Stimulated activated memory B cell treated with anti-CD40 and anti-IgM and Interleukin-4, amounts not matched to agents 10 μg/mL and 1 μg/mL and 100 μg/mL, for 72 hours (primary cell): ENCODE data around the gene AK9.
"Not testable (repeated sequence)": the region's sequence is repeated elsewhere in the genome, so short reads cannot be mapped to it uniquely, and the experiment has no call there.

ENCODE experiments used
- ATAC-seq: fragments of 150-1000 bp; cut with Tn5 transposase; 2 replicates; pipeline ENCODE4 v1.10.0; 2021
- H3K27ac Mint-ChIP-seq: one replicate; pipeline ENCODE4 v1.8.0; 2022; ENCODE audit warnings: mild to moderate bottlenecking, mixed read lengths
- H3K27me3 Mint-ChIP-seq: one replicate; pipeline ENCODE4 v1.8.0; 2022; ENCODE audit warnings: mixed read lengths
- H3K36me3 Mint-ChIP-seq: one replicate; pipeline ENCODE4 v1.8.0; 2022; ENCODE audit warnings: mixed read lengths
- H3K4me1 Mint-ChIP-seq: one replicate; pipeline ENCODE4 v1.8.0; 2022; ENCODE audit warnings: mixed read lengths
- H3K4me3 Mint-ChIP-seq: one replicate; pipeline ENCODE4 v1.8.0; 2022; ENCODE audit warnings: mild to moderate bottlenecking, moderate library complexity, mixed read lengths
- H3K9me3 Mint-ChIP-seq: one replicate; pipeline ENCODE4 v1.8.0; 2022; ENCODE audit warnings: mixed read lengths

AK9 gene

DNA sequence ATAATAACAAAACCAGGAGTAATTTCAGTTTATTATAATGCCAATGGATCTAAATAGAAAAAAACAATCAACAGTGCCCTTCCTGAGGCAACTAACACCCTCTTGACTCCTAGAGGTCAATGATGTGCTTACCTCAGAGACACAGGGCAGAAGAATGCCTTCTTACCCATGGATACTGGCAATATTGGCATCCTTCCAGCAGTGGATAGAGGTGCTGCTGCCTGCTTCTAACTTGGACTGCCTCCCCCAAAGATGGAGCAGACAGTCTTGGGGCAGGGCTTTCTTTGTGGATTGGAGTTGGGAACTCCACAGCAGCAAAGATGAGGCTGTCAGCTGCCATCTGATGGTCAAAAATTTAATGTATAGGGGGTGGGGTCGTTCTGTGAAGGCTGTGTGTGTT lies 78.7 kb downstream of the AK9 start:
- Mint-ChIP-seq H3K4me1 (no peaks in the 10 kb centered on the region), H3K27me3 (no peaks in the 10 kb centered on the region), H3K36me3 (peaks cover 42% of the 10 kb centered on the region), H3K9me3 (peaks cover 3% of the 10 kb centered on the region), H3K27ac (no peak overlapping the region), H3K4me3 (no peak overlapping the region)
- ATAC-seq: no peak

DNA sequence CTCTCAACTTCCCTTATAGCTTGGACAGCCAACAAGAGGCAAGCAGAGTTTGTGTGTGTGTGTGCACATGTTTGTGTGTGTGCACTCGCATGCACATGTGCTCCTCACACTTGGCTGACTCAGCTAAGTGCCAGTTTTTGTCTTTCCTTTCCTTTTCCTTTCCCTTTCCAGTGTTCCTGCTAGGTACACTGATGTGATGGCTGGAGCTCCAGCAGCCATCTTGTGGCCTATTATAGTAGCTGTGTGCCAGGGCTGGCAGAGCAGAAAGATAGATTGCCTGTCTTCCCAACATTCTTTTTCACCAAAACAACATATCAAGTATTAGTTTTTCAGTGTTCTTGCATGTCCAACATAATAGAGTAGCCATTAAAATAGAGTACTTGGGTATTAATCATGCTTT lies 79.5 kb downstream of the AK9 start:
- no peak overlapping the region for H3K4me3 Mint-ChIP-seq
- H3K9me3 Mint-ChIP-seq: peaks cover 3% of the 10 kb centered on the region
- H3K36me3 Mint-ChIP-seq: peaks cover 42% of the 10 kb centered on the region
- ATAC-seq: no peak
- no peaks in the 10 kb centered on the region for H3K27me3 Mint-ChIP-seq
- no peaks in the 10 kb centered on the region for H3K4me1 Mint-ChIP-seq
- H3K27ac Mint-ChIP-seq: no peak overlapping the region

DNA sequence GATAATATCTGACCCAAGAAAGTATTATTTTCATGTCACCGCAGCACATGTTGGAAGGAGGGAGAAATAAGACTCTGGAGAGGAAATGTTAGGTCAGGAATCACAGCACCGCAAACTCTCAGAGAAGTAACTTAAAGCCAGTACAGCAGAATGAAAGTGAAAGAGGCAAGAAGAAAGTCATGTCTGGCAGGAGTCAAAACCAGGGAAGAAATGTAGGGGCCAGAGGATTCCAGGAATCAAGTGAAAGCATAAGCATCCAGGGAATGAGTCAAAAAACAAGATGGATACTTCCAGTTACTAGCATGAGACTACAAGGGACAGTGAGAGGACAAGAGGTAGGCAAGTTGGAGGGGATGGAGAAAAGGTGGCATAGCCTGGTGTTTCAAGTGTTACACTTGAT lies 80.4 kb downstream of the AK9 start:
- Mint-ChIP-seq H3K4me1 (no peaks in the 10 kb centered on the region), H3K27ac (no peak overlapping the region), H3K9me3 (peaks cover 3% of the 10 kb centered on the region), H3K36me3 (peaks cover 51% of the 10 kb centered on the region), H3K4me3 (no peak overlapping the region), H3K27me3 (no peaks in the 10 kb centered on the region)
- ATAC-seq: no peak

DNA sequence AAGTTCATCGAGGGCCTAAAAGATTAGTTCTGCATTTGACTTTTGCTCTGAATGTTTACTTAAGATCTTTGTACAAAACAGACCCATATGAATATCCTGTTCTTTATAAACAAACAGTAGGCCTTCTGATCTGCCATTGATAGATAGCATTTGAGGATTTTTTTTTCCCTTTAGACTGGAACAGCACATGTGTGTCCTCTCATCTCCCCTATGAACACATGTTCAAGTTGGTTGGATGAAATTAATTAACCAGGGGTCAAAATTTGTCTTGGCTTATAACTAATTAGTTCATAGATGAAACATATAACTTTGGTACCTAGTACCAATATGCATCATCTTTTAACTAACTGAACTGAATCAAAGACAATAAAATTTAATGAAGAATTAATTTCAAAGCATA lies 81.3 kb downstream of the AK9 start:
- H3K36me3 Mint-ChIP-seq: peaks cover 56% of the 10 kb centered on the region
- no peak overlapping the region for H3K4me3 Mint-ChIP-seq

DNA sequence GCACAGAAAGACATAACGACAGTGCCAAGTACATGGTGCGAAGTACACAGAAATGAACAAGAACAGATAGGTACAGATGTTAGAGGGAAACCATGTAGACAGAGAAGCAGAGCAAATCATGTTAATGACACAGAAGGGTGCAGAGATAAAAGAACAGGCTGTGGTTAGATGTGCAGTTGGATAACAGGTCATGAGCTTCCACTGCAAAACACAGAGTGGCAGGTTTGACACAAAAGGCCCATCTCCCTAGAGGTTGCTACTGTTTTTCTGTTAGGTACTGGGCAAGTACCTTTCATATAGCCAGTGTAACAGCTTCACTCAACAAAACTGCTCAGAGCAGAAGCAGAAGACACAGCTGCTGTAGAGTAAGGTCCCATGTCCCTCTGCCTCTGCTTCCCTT lies 84.6 kb downstream of the AK9 start:
- ATAC-seq: no peak

More for the DNA sequence above, 81.3 kb downstream of the AK9 start:
- H3K27ac Mint-ChIP-seq: no peak overlapping the region
- no peaks in the 10 kb centered on the region for H3K4me1 Mint-ChIP-seq
- H3K27me3 Mint-ChIP-seq: no peaks in the 10 kb centered on the region
- peaks cover 3% of the 10 kb centered on the region for H3K9me3 Mint-ChIP-seq
- ATAC-seq: no peak

DNA sequence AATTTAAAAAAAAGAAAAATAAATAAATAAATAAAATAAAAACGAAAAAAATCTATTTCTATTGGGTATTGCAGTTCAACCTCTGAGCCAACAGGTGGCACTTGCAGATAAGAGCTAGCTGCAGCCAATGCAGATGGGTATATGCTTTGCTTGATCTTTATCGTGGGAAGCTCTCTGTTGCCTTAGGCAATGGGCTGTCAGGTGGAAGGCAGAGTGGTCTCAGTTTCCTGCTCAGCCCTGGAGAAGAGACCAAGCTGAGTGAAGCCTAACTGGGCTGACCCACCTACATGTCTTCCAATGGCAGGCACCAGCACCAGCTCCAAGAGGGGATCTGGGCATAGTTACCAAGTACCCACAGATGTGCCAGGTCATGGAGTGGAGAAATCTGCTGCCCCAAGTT lies 95.0 kb downstream of the AK9 start:
- Mint-ChIP-seq H3K9me3 (peaks cover 15% of the 10 kb centered on the region), H3K4me3 (no peak overlapping the region), H3K27ac (no peak overlapping the region), H3K36me3 (peaks cover 26% of the 10 kb centered on the region), H3K4me1 (no peaks in the 10 kb centered on the region), H3K27me3 (no peaks in the 10 kb centered on the region)
- ATAC-seq: no peak

More for the DNA sequence above, 84.6 kb downstream of the AK9 start:
- Mint-ChIP-seq H3K9me3 (peaks cover 7% of the 10 kb centered on the region), H3K4me3 (no peak overlapping the region), H3K4me1 (no peaks in the 10 kb centered on the region), H3K27me3 (no peaks in the 10 kb centered on the region), H3K36me3 (peaks cover 50% of the 10 kb centered on the region), H3K27ac (no peak overlapping the region)

DNA sequence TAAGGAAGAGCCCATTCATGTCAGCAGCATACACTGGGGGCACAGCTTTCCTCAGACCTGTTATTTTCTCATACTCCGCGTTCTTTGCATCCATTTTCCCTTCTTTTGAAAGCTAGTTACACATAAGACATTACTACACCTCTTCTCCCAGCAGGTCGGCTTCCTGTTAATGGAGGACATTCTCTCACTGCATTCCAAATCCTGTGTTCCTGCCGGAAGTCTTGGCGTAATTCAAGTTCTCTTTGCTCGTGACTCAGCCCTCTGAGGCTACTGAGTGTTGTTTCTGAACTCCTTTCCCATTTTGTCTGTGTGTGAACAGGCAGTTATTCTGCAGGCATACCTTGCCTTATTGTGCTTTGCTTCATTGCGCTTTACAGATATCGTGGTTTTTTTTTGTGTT lies 110.5 kb downstream of the AK9 start:
- no peak for ATAC-seq
- H3K4me1 Mint-ChIP-seq: no peaks in the 10 kb centered on the region
- no peaks in the 10 kb centered on the region for H3K27me3 Mint-ChIP-seq
- H3K27ac Mint-ChIP-seq: no peak overlapping the region
- no peaks in the 10 kb centered on the region for H3K9me3 Mint-ChIP-seq
- no peak overlapping the region for H3K4me3 Mint-ChIP-seq
- peaks cover 40% of the 10 kb centered on the region for H3K36me3 Mint-ChIP-seq

DNA sequence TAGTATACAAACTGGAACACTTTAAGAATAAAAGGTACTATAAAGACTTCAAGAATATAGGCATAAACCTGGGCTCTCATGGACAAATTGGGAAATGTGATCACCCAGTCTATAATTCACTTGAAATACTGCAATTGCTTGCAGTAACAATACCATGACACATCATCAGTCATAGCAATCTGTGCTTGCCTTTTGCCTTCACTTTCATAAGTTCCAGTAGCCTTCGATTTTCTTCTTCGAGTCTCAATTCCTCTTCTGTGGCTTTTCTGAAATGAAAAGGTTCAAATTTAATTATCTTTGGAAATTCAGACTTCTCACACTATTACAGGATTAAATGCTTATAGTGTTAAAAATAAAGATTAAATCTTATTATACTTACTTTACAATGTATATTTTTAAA lies 111.6 kb downstream of the AK9 start:
- H3K9me3 Mint-ChIP-seq: no peaks in the 10 kb centered on the region
- no peaks in the 10 kb centered on the region for H3K4me1 Mint-ChIP-seq
- ATAC-seq: peak; percentile 57
- H3K4me3 Mint-ChIP-seq: no peak overlapping the region
- H3K27ac Mint-ChIP-seq: no peak overlapping the region
- H3K27me3 Mint-ChIP-seq: no peaks in the 10 kb centered on the region
- H3K36me3 Mint-ChIP-seq: peaks cover 40% of the 10 kb centered on the region

DNA sequence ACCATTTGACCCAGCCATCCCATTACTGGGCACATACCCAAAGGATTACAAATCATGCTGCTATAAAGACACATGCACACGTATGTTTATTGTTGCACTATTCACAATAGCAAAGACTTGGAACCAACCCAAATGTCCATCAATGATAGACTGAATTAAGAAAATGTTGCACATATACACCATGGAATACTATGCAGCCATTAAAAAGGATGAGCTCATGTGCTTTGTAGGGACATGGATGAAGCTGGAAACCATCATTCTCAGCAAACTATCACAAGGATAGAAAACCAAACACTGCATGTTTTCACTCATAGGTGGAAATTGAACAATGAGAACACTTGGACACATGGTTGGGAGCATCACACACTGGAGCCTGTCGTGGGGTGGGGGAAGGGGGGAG lies 121.1 kb downstream of the AK9 start:
- not testable (repeated sequence) for H3K4me3 Mint-ChIP-seq, H3K27ac Mint-ChIP-seq, H3K9me3 Mint-ChIP-seq, H3K27me3 Mint-ChIP-seq, H3K4me1 Mint-ChIP-seq, ATAC-seq
- H3K36me3 Mint-ChIP-seq: peaks cover 44% of the 10 kb centered on the region

DNA sequence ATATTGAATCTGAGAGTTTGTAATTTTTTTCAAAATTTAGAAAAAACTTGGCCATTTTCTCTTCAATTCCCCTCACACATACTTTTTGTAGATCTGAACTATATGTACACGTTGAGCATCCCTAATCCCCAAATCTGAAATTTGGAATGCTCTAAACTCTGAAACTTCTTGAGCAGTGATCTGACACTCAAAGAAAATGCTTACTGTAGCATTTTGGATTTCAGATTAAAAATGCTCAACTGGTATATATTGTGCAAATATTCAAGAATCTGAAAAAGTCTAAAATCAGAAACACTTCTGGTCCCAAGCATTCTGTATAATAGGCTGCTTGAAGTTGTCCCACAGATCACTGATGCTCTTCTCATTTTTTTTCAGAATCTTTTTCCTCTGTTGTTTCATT lies 129.2 kb downstream of the AK9 start:
- H3K27ac Mint-ChIP-seq: no peak overlapping the region
- no peak for ATAC-seq
- H3K4me3 Mint-ChIP-seq: no peak overlapping the region
- no peaks in the 10 kb centered on the region for H3K4me1 Mint-ChIP-seq
- peaks cover 59% of the 10 kb centered on the region for H3K36me3 Mint-ChIP-seq
- H3K9me3 Mint-ChIP-seq: peaks cover 4% of the 10 kb centered on the region
- H3K27me3 Mint-ChIP-seq: no peaks in the 10 kb centered on the region

DNA sequence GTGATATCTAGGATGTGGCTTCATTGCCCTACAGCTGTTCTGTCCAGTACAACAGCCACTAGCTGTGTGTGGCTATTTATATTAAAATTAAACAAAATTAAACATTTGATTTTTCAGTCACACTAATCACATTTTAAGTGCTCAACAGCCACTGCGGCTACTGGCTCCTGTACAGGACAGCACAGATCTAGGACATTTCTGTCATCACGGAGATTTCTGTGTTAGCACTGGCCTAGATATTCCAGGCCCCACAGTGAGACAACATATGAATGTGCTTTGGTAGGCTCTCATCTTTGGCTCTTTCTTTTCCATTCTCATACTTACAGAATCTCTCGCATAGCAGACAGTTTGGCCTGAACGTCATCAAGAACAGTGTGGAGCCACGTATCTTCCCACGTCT lies 159.6 kb downstream of the AK9 start:
- Mint-ChIP-seq H3K9me3 (no peaks in the 10 kb centered on the region), H3K27me3 (no peaks in the 10 kb centered on the region), H3K27ac (no peak overlapping the region), H3K4me1 (peaks cover 6% of the 10 kb centered on the region), H3K4me3 (no peak overlapping the region), H3K36me3 (no peaks in the 10 kb centered on the region)
- peak; percentile 8 for ATAC-seq

DNA sequence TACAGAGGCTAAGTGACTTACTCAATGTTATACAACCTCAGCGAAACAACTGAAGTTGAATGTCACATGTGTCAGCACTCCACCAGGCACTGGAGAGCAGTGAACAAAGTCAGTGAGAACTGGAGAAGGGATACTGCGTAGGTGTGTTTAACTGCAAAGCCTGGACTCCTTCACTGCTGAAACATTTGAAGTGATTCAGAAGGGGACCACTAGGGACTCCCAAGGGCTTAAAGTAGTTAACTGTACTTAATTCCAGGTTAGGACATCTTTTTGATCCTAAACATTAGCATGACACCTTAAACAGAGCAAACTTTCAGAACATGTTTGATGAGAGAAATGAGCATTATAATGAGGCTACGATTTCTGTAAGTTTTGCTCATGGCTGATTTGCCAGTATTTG lies 163.0 kb downstream of the AK9 start:
- H3K4me1 Mint-ChIP-seq: peaks cover 6% of the 10 kb centered on the region
- no peak overlapping the region for H3K27ac Mint-ChIP-seq
- peaks cover 15% of the 10 kb centered on the region for H3K36me3 Mint-ChIP-seq
- ATAC-seq: no peak
- H3K27me3 Mint-ChIP-seq: no peaks in the 10 kb centered on the region
- H3K9me3 Mint-ChIP-seq: peaks cover 5% of the 10 kb centered on the region
- no peak overlapping the region for H3K4me3 Mint-ChIP-seq

DNA sequence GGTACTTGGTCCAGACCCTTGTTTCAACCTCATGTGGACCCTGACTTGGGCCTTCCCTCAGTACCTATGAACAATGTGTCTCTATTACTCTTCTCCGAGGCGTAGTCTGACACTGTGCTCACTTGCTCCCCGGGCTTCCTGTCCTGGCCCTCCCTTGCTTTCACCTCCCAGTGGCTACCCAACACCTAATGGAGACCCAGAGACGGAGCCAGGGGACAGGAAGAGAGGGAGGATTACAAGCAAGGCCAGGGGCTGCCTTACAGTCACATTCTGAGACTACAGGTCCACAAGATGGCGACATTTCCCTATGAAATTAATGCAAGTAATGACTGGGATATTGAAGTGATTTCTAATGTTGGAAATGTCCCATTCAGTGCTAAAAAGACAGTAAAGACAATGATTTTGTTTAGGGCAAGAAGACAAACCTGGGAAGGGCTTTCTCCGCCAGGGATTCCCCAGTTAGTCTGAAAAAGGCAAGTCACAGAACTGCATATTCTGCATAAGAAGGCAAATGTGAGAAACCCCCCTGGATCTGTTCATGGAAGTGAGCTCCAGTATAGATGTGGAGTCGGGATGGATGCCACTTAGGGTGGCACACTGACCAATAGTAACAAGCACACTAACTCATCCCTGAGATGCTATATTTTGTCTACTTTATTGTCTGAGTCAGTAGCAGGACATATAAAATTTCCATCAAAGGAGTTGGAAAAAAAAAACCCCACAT lies 163.9 kb downstream of the AK9 start:
- ATAC-seq: peak; percentile 72
- peak overlapping the region; percentile 18 for H3K27ac Mint-ChIP-seq
- peaks cover 15% of the 10 kb centered on the region for H3K36me3 Mint-ChIP-seq
- peaks cover 6% of the 10 kb centered on the region for H3K4me1 Mint-ChIP-seq
- peaks cover 5% of the 10 kb centered on the region for H3K9me3 Mint-ChIP-seq
- H3K4me3 Mint-ChIP-seq: no peak overlapping the region
- no peaks in the 10 kb centered on the region for H3K27me3 Mint-ChIP-seq

DNA sequence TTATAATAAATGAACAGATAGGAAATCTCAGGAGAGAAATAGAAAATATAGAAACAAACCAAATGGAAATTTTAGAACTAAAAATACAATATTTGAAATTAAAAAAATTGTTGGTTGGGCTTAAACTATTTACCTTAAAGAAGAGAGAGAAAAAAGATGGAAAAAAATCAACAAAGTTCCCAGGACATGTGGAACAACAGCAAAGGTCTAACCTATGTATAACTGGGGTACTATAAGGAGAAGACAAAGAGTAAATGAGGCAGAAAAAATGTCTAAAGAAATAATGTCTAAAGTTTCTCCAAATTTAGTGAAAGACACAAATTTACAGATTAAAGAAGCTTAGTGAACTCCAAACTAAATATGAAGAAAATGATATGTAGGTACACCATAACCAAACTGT lies 166.9 kb downstream of the AK9 start:
- H3K36me3 Mint-ChIP-seq: peaks cover 24% of the 10 kb centered on the region
- peaks cover 8% of the 10 kb centered on the region for H3K9me3 Mint-ChIP-seq
- no peak overlapping the region for H3K4me3 Mint-ChIP-seq
- ATAC-seq: no peak
- H3K4me1 Mint-ChIP-seq: peaks cover 6% of the 10 kb centered on the region
- H3K27me3 Mint-ChIP-seq: no peaks in the 10 kb centered on the region
- H3K27ac Mint-ChIP-seq: no peak overlapping the region

DNA sequence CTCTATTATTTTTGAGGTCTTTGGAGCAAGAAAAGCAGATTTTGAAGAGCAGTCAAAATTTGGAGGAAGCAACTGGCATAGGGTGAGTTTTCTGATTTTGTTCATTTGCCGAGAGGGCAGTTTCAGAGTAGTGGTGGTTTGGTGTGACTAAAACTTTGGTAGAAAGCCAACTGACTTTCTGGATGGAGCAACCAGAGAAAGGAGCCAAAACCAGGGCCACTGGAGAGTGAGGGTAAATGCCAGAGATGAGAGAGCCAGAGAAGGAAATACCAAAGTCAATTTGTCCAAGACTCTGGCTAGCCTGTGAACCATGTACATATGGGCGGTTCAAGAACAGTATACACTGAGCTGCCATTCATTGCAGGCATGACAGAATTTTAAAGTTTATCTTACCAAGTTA lies 167.5 kb downstream of the AK9 start:
- H3K27me3 Mint-ChIP-seq: no peaks in the 10 kb centered on the region
- H3K4me3 Mint-ChIP-seq: no peak overlapping the region
- no peak for ATAC-seq
- peaks cover 8% of the 10 kb centered on the region for H3K9me3 Mint-ChIP-seq
- peaks cover 6% of the 10 kb centered on the region for H3K4me1 Mint-ChIP-seq
- peaks cover 24% of the 10 kb centered on the region for H3K36me3 Mint-ChIP-seq
- H3K27ac Mint-ChIP-seq: no peak overlapping the region

DNA sequence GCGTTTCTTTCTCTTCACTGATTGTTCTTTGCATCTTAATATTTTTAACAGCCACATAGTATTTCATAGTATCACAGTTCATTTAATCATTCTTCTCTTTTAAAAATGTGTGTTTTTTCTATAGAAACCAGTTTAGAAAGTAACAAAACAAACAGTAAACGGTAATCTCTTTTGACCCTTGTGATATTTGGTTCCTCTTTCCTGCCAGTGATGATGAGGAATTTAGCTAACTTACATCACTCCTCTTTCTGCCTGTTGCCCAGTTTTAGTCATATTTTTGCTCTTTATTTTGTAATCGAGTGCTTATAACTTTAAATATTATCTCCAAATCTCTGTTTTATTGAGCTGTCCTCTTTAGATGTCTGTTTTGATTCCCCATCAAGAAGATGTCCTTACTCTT lies 169.9 kb downstream of the AK9 start:
- Mint-ChIP-seq H3K9me3 (peaks cover 8% of the 10 kb centered on the region), H3K27me3 (no peaks in the 10 kb centered on the region), H3K36me3 (peaks cover 24% of the 10 kb centered on the region), H3K27ac (no peak overlapping the region), H3K4me3 (no peak overlapping the region), H3K4me1 (peaks cover 9% of the 10 kb centered on the region)
- ATAC-seq: no peak

DNA sequence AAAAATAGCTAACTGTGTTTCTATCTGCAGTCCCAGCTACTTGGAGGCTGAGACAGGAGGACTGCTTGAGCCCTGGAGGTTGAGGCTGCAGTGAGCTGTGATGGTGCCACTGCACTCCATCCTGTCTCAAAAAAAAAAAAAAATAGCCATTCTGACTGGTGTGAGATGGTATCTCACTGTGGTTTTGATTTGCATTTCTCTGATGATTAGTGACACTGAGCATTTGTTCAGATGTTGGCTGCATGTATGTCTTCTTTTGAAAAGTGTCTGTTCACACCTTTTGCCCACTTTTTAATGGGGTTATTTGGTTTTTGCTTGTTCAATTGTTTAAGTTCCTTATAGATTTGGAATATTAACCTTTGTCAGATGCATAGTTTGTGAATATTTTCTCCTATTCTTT lies 171.4 kb downstream of the AK9 start:
- not testable (repeated sequence) for H3K27ac Mint-ChIP-seq, ATAC-seq, H3K4me1 Mint-ChIP-seq, H3K4me3 Mint-ChIP-seq, H3K9me3 Mint-ChIP-seq, H3K27me3 Mint-ChIP-seq
- peaks cover 24% of the 10 kb centered on the region for H3K36me3 Mint-ChIP-seq
